Measurements from ENCODE around the gene PXDN. TPM values are rescaled to one million over a fixed set of nuclear protein-coding genes. Genes with fewer than 3 reads are reported as not detected.

PXDN gene
- total RNA-seq, 2 donors from 2014 or later = 29.5 to 40.8 TPM

DNA sequence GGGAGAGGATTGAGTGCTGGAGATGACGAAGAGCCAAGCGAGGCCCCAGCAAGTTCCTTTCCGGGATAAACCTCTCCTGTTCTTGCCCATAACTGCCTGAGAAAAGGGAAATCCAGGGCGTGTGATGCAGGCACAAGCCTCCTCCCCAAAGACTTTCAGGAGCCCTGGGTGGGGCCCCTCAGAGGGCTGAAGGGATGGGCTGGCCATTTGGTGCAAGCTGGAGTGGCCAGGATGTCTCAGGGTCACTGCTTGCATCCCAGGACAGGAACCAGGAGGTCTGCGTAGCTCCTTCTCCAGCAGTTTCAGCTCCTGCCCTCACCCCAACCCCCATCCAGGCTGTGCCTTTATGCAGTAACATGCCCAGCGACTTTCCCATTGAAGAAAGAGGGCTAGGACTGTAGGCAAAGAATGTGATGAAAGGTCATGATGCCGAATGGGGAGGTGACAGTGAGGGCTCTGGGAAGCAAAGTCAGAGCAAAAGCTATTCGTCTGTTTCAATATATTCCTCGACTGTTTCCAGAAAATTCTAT is 80.2 kb downstream of the PXDN start:
- Histone ChIP-seq H3K9me3 (no peaks in the 10 kb centered on the region), H3K27me3 (replicated peaks; ENCODE audit: insufficient read depth) (no peaks in the 10 kb centered on the region), H3K36me3 (peaks cover 4 to 19% of the 10 kb centered on the region in 2 donors), H3K4me1 (replicated peaks) (no peaks in the 10 kb centered on the region), H3K27ac (no peak overlapping the region), H3K4me3 (no peak overlapping the region)
- TF ChIP-seq POLR2A (IDR thresholded peaks at IDR 0.05) (no peak), POLR2AphosphoS5 (IDR thresholded peaks at IDR 0.05) (no peak)
- TF ChIP-seq, protein P1, sequence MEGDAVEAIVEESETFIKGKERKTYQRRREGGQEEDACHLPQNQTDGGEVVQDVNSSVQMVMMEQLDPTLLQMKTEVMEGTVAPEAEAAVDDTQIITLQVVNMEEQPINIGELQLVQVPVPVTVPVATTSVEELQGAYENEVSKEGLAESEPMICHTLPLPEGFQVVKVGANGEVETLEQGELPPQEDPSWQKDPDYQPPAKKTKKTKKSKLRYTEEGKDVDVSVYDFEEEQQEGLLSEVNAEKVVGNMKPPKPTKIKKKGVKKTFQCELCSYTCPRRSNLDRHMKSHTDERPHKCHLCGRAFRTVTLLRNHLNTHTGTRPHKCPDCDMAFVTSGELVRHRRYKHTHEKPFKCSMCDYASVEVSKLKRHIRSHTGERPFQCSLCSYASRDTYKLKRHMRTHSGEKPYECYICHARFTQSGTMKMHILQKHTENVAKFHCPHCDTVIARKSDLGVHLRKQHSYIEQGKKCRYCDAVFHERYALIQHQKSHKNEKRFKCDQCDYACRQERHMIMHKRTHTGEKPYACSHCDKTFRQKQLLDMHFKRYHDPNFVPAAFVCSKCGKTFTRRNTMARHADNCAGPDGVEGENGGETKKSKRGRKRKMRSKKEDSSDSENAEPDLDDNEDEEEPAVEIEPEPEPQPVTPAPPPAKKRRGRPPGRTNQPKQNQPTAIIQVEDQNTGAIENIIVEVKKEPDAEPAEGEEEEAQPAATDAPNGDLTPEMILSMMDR (IDR thresholded peaks at IDR 0.05) = no peak
- intact Hi-C loops (cut with DNase I) = no loop called here
- no peak for DNase-seq (ENCODE audit: low spot score)
- 89% methylated on average over 9 of the region's 9 CpGs for WGBS

DNA sequence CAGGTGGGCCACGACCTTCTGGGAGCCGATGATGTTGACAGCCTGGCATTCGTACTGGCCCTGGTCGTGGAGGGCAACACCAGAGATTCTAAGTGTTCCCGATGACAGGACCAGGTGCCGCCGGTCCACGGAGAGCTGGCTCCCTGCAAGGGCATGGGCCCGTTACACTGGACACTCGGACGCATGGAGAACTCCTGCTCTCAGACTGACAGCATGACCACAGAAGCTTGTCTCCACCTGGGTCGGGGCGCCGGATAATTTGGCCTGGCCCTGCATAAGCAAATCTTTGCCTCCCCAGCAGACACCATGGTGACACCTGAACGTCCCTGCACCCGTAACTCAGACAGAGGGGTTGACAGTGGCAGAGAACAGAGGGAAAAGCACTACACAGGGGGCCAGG is 80.7 kb downstream of the PXDN start:
- no peak for DNase-seq (ENCODE audit: low spot score)
- intact Hi-C loops (cut with DNase I) = no loop called here
- WGBS = 93% methylated on average over 8 of the region's 16 CpGs
- H3K27me3 ChIP-seq (replicated peaks; ENCODE audit: insufficient read depth) = no peaks in the 10 kb centered on the region
- TF ChIP-seq, protein P1 (IDR thresholded peaks at IDR 0.05) = no peak
- TF ChIP-seq POLR2A (IDR thresholded peaks at IDR 0.05) (no peak), POLR2AphosphoS5 (IDR thresholded peaks at IDR 0.05) (no peak)
- peaks cover 4 to 19% of the 10 kb centered on the region in 2 donors for H3K36me3 ChIP-seq
- H3K4me3 ChIP-seq = no peak overlapping the region
- no peaks in the 10 kb centered on the region for H3K9me3 ChIP-seq
- no peak overlapping the region for H3K27ac ChIP-seq
- no peaks in the 10 kb centered on the region for H3K4me1 ChIP-seq (replicated peaks)

DNA sequence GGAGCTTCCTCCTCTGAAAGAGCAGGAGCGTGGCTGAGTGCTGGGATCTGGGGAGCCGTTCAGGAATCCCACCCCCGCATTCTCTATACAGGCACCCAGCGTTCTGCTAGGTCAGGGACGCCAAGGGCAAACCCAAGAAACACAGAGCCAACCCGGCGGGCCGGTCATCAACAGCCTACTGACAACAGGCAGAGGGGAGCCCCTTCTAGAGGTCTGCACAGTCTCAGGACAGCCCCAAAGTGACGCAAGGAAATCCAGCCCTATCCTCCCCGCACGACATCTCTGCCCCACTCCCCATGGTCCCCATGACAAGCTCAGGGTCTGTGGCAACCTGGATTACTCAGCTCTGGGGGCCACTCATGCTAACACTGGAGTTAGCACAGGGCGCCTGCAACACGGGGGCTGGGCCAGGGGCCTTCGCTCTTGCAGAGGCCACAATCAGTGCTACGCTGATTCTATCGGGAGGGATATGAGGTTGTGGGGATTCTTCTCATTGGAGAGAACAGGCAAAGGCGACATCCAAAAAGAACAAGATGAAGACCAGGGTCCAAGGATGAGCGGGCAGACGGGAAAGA is 81.6 kb downstream of the PXDN start:
- H3K9me3 ChIP-seq = no peaks in the 10 kb centered on the region
- 93% methylated on average over 19 of the region's 19 CpGs for whole genome bisulfite sequencing
- no peak overlapping the region for H3K4me3 ChIP-seq
- no peak for DNase-seq (ENCODE audit: low spot score)
- intact Hi-C loops (cut with DNase I) = no loop called here
- H3K27ac ChIP-seq = no peak overlapping the region
- peaks cover 4 to 19% of the 10 kb centered on the region in 2 donors for H3K36me3 ChIP-seq
- H3K4me1 ChIP-seq (replicated peaks) = no peaks in the 10 kb centered on the region
- TF ChIP-seq POLR2AphosphoS5 (IDR thresholded peaks at IDR 0.05) = no peak
- H3K27me3 ChIP-seq (replicated peaks; ENCODE audit: insufficient read depth) = no peaks in the 10 kb centered on the region

DNA sequence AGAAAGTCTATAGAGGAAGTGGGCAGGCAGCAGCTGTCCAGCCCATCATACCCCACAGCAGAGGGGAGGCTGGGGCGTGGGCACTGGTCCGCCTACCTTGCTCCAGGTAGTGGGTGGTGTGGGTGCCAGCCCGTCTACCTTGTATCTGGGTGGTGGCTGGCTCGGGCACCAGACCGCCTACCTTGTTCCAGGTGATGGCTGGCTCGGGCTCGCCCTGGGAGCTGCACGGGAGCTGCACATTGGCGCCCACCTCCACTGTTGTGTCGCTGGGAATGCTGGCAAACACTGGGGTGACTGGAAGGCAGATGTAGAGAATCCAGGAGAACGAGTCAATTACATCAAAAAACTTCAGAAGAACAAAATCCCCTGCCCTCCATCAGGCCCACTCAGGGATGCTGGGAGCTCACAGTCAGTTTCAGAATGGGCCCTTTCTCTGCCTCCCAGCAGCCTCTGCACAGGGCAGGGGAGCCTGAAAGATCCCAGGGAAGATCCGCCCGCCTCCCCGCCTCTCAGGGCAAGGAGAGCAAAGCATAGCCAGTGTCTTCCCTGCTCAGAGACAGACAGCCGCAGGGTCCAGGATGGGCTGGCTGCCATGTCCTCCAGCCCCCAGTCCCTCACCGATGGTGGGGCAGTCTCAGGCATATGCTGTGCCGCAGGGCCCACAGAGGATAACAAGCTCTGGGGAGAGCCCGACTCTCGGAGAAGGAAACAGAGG is 82.3 kb downstream of the PXDN start:
- TF ChIP-seq, protein P1 (IDR thresholded peaks at IDR 0.05) = no peak
- no peak for TF ChIP-seq POLR2AphosphoS5 (IDR thresholded peaks at IDR 0.05)
- no peak for TF ChIP-seq POLR2A (IDR thresholded peaks at IDR 0.05)
- H3K36me3 ChIP-seq = peaks cover 4 to 19% of the 10 kb centered on the region in 2 donors
- H3K27me3 ChIP-seq (replicated peaks; ENCODE audit: insufficient read depth) = no peaks in the 10 kb centered on the region
- no peak for DNase-seq (ENCODE audit: low spot score)
- H3K9me3 ChIP-seq = no peaks in the 10 kb centered on the region
- no peaks in the 10 kb centered on the region for H3K4me1 ChIP-seq (replicated peaks)
- intact Hi-C loops (cut with DNase I) = no loop called here
- no peak overlapping the region for H3K4me3 ChIP-seq
- WGBS = 91% methylated on average over 19 of the region's 19 CpGs
- H3K27ac ChIP-seq = no peak overlapping the region

DNA sequence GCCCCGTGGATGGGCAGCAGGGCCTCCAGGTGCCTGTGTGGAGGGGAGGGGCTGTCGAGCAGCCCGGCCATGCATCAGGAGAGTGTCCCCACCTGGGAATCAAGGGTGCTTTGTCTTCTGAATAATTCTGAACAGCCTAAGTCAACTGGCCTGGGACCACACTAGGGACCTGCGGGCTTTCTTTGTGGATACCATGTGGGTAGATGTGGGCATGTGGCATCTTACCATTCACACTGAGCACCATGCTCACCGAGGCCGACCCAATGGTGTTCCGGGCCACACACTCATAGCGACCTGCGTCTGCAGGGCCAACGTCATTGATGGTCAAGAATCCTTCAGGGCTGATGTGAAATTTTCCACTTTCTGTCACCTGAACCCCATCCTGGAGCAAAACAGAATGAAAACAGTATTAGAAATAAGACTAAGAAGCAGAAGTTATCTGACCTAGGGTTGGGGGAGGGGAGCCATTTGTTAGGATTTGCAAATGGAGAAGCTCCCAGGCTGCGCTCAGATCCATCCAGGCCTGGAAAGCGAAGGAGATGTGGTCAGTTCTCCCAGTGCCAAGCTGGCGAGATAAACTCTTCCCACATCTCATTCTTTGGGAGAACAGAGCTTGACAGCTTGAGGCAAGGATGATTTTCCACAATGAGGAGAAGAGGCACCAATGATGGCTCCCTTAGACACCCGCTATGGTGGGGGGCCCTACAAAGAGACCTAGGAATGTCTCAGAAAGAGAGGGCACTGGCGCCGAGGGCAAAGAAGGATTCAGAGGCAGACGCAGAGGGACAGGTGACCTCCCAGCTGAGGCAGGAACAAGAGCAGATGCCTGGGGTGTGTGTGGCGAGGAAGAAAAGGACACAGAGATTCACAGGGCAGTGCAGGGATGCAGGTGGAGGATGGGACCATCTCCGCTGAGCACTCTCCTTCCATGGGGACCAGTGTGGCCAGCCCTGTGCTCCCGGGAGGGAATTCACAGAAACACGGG is 83.4 kb downstream of the PXDN start:
- H3K27ac ChIP-seq = no peak overlapping the region
- TF ChIP-seq POLR2AphosphoS5 (IDR thresholded peaks at IDR 0.05) = no peak
- TF ChIP-seq POLR2A (IDR thresholded peaks at IDR 0.05) = no peak
- TF ChIP-seq, protein P1 (IDR thresholded peaks at IDR 0.05) = no peak
- no peak overlapping the region for H3K4me3 ChIP-seq
- WGBS = 93% methylated on average over 21 of the region's 21 CpGs
- DNase-seq (ENCODE audit: low spot score) = no peak
- no peaks in the 10 kb centered on the region for H3K4me1 ChIP-seq (replicated peaks)
- intact Hi-C loops (cut with DNase I) = no loop called here
- H3K36me3 ChIP-seq = peaks cover 4 to 19% of the 10 kb centered on the region in 2 donors
- no peaks in the 10 kb centered on the region for H3K27me3 ChIP-seq (replicated peaks; ENCODE audit: insufficient read depth)
- no peaks in the 10 kb centered on the region for H3K9me3 ChIP-seq
